ENCODE data around the gene CMSS1. TPM values are rescaled to one million over a fixed set of nuclear protein-coding genes. Genes with fewer than 3 reads are reported as not detected.
A peak's percentile ranks its signal among the peaks of the same experiment; 100 is the strongest.

CMSS1 gene
- total RNA-seq, 1 experiment from 2014 or later = 59.1 TPM

GRCh38 chr3:100171211-100171914 lies 353.7 kb downstream of the CMSS1 start:
- DNase-seq (ENCODE audit: low read depth) = no peak

GRCh38 chr3:100173961-100174360 lies 356.3 kb downstream of the CMSS1 start:
- DNase-seq (ENCODE audit: low read depth) = no peak

- DNase-seq (ENCODE audit: low read depth) = peak; percentile 10
These were observed 358.1 kb downstream of the CMSS1 start for GRCh38 chr3:100175637-100176280.

- DNase-seq (ENCODE audit: low read depth) = no peak
These were observed 362.2 kb downstream of the CMSS1 start for GRCh38 chr3:100179692-100180349.

- no peak for DNase-seq (ENCODE audit: low read depth)
These were observed 366.0 kb downstream of the CMSS1 start for GRCh38 chr3:100183608-100184125.

GRCh38 chr3:100184948-100185570 lies 367.4 kb downstream of the CMSS1 start:
- no peak for DNase-seq (ENCODE audit: low read depth)

- no peak for DNase-seq (ENCODE audit: low read depth)
These were observed 368.2 kb downstream of the CMSS1 start for GRCh38 chr3:100185847-100186246.

GRCh38 chr3:100189444-100189964 lies 371.8 kb downstream of the CMSS1 start:
- DNase-seq (ENCODE audit: low read depth) = no peak

- no peak for DNase-seq (ENCODE audit: low read depth)
These were observed 377.7 kb downstream of the CMSS1 start for GRCh38 chr3:100195375-100195774.

GRCh38 chr3:100197876-100198275 lies 380.2 kb downstream of the CMSS1 start:
- DNase-seq (ENCODE audit: low read depth) = no peak

GRCh38 chr3:100198579-100199269 lies 381.1 kb downstream of the CMSS1 start:
- no peak for DNase-seq (ENCODE audit: low read depth)

GRCh38 chr3:100205171-100205570 lies 387.5 kb downstream of the CMSS1 start:
- DNase-seq (ENCODE audit: low read depth) = no peak

GRCh38 chr3:100206687-100207086 lies 389.0 kb downstream of the CMSS1 start:
- DNase-seq (ENCODE audit: low read depth) = no peak

GRCh38 chr3:100207886-100208285 lies 390.2 kb downstream of the CMSS1 start:
- no peak for DNase-seq (ENCODE audit: low read depth)

- DNase-seq (ENCODE audit: low read depth) = no peak
These were observed 391.5 kb downstream of the CMSS1 start for GRCh38 chr3:100209169-100209568.

- DNase-seq (ENCODE audit: low read depth) = no peak
These were observed 392.5 kb downstream of the CMSS1 start for GRCh38 chr3:100209948-100210771.

GRCh38 chr3:100210772-100211135 lies 393.1 kb downstream of the CMSS1 start:
- peak; percentile 49 for DNase-seq (ENCODE audit: low read depth)

- peak; percentile 60 for DNase-seq (ENCODE audit: low read depth)
These were observed 396.4 kb downstream of the CMSS1 start for GRCh38 chr3:100213891-100214573.

- no peak for DNase-seq (ENCODE audit: low read depth)
These were observed 396.9 kb downstream of the CMSS1 start for GRCh38 chr3:100214574-100214964.

- DNase-seq (ENCODE audit: low read depth) = peak; percentile 86
These were observed 399.1 kb downstream of the CMSS1 start for GRCh38 chr3:100216713-100217112.
